D721Med (cell line): Measurements from ENCODE around the gene ANKRD60.

Experiments used
- DNase-seq: peaks from one replicate; pipeline ENCODE4 v3.0.0; 2011; ENCODE audit warnings: low spot score; ENCODE audit not compliant: insufficient read length
- FAIRE-seq: peaks from 2 replicates; lab custom pipeline; 2011; peaks lifted over from hg19 to GRCh38; lab: Jason Lieb, UNC
- TF ChIP-seq, protein P1 (sequence below): IDR thresholded peaks from 2 replicates; pipeline ENCODE4 v1.5.1; 2012; ENCODE audit warnings: mild to moderate bottlenecking, control low read depth; ENCODE audit not compliant: insufficient read depth; ENCODE audit errors: missing control alignments

ANKRD60 gene

DNA sequence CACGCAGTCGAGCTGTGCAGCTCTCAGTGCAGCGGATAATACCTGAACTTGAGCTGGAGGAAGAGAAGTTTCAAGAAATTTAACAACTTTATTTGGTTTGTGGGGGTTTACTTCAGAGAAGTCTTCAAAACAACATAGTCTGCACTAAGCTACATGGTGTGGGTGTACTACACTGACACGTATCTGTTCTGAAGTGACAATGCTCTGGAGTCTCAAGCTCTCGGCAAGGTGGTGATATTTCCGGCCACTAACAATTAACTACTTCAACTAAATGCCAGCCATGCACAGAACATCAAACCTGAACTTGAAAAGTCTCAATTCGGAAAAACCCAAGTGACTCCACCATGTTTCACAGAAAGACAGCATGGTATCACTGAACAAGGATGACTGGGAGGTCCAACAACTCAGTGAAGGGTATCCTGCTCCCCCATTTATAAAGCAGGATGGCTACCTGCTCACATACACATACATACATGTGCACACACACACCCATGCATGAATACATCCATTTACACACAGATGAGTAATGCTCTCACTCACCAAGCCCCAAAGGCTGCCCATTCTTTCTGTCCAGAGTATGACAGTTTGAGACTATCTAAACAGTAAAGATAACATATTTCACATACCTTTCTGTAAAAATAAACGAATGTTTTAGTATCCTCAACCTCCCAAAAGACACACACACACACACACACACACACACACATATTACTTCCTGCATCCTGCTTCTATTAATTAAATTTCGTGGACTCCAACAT lies 15.4 kb upstream of the ANKRD60 start:
- TF ChIP-seq, protein P1, sequence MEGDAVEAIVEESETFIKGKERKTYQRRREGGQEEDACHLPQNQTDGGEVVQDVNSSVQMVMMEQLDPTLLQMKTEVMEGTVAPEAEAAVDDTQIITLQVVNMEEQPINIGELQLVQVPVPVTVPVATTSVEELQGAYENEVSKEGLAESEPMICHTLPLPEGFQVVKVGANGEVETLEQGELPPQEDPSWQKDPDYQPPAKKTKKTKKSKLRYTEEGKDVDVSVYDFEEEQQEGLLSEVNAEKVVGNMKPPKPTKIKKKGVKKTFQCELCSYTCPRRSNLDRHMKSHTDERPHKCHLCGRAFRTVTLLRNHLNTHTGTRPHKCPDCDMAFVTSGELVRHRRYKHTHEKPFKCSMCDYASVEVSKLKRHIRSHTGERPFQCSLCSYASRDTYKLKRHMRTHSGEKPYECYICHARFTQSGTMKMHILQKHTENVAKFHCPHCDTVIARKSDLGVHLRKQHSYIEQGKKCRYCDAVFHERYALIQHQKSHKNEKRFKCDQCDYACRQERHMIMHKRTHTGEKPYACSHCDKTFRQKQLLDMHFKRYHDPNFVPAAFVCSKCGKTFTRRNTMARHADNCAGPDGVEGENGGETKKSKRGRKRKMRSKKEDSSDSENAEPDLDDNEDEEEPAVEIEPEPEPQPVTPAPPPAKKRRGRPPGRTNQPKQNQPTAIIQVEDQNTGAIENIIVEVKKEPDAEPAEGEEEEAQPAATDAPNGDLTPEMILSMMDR: no peak
- DNase-seq (no peak), FAIRE-seq (no peak)

DNA sequence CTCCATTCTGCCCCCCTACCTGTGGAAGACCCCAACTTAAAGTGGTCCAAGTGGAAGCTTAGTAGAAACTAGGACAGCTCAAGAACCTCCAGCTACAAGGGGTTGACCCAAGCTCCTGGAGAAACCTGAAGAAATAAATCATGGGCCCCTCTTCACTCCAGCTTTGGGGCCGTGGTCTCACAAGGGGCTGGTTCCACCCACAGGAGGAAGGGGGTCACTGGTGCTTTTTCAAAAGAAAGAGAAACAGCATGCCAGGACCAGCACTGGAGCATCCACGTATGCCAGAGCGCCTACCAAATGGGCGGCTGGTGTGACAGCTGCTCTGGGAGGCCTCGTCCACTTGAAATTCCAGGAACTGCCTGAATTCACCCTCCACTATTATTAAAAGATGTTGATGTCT lies 14.4 kb upstream of the ANKRD60 start:
- TF ChIP-seq, protein P1: no peak
- FAIRE-seq (no peak), DNase-seq (no peak)

DNA sequence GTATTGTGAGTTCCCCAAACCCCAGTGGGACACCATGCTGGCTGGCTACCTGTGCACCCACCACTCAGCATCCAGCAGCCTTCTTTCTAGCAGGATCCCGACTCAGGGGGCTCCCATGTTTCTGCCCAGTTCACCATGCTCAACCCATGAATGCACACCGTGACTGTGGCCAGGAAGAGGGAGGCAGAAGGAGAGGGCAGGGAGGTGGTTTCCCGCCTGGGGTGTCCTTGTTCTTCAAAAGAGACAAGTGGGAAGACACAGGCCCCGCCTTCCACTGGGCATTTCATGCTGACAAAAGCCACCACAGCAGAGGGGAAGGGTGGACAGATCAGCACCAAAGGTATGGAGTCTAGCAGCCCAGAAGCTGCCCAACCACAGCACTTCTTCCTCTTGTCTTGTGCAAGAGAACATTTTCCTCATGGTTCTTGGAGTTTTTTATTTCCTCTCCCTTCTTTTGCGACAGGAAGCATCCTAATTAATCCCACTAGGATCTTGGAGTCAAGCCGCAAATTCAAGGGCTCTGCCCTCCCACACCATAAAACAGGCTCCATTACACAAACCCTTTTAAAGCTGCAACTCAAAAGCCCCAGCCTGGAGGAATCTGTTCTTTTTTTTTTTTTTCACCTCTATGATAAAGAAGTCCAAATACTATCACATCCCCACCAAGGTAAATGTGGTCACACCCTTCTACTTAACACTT lies 13.5 kb upstream of the ANKRD60 start:
- DNase-seq (no peak), FAIRE-seq (no peak)
- TF ChIP-seq, protein P1: no peak

DNA sequence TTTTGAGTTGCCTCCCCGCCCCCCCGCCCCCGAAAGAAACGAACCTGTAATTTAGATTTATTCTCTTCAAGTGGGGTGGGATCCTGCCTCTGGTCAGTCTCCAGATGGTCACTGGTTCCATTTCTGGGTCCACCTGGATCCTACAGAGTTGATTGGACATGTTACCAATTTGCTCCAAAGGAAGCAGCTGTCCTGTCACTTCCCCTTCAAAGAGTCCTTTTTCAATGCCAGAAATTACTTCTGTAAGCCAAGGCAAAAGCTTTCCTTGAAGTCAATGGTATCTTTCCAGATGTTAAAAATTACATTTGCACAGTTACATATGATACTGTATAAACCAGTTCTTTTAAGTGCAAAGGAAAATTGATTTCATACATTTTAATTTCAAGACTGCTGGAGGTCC lies 12.0 kb upstream of the ANKRD60 start:
- no peak for FAIRE-seq
- DNase-seq: no peak
- TF ChIP-seq, protein P1: no peak

DNA sequence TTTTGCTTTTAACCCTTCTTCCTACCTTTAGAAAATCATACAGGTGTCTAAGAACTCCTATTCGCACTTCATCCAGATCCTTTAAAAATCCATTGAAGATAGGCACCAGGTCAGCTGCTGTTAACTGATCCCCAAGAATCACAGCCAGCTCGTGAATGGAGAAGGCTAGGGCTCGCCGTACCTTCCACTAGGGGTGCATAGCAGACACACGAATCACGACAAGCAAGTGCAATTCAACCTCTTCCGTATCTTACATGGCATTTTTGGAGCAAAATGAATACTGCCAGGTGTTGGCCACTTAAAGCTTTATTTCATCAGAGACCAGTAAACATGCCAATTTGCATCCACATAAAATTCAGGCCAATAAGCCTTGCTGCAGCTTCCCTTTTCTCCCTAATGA lies 10.8 kb upstream of the ANKRD60 start:
- no peak for FAIRE-seq

DNA sequence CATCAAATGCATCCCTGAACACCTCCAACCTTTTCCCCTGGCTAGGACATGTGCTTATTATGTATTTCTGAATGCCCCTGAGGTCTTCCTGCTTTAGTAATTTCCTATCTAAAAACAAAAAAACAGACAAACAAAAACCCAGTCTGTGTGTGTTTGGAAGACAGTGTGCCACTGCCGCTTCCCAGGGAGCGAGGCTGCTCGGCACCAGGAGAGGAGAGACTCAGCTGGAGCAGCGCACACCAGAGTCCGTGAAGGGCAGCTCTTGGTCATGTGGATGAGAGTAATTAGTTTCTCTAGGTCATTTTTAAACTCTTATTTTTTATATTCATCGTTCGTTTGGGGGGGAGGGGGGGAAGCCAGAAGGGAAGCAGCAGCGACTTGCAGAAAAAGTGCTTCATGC lies 10.0 kb upstream of the ANKRD60 start:
- DNase-seq: no peak
- TF ChIP-seq, protein P1: no peak
- no peak for FAIRE-seq

More for the DNA sequence above, 10.8 kb upstream of the ANKRD60 start:
- TF ChIP-seq, protein P1: no peak
- no peak for DNase-seq
